ENCODE results near the gene CORO7.

DNA sequence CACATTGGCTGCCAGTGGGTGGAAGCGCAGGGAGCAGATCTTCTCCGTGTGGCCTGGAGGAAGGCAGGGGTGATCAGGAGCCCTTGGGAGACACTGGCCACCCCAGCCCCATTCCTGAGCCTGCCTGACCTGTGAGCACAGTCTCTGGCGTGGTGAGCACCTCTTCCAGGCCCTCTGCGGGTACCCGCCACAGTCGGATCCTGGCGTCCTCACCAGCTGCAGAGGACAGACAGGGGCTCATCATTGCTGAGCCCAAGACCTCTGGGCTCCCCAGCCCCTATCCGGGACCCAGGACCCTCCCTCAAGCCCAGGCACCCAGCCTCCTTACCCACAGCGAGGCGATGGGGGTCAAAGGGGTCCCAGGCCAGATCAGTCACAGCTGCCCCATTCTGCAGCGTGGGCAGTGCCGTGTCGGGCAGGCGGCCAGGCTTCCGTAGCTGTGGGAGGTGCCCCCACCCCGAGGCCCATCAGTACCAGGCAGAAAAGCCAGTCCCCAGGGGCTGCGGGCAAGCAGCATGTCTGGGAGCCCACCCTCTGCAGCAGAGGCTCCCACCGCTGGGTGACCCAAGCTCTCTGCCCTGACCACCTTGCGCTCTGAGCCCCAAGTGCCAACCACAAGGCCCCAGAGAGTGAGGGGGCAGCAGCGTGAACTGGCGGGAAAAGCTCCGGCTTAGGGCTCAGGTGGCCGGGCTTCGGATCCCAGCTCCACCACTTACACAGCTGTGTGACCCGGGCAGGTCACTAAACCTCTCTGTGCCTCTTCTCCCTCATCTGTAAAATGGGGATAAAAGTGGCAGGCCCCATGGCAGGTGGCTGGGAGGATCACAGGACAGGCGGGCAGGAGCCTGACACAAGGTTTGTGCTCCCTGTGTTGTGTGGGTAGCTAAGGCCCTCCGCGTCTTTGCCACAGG lies 55.1 kb downstream of the CORO7 start:
- TF ChIP-seq, protein P1, sequence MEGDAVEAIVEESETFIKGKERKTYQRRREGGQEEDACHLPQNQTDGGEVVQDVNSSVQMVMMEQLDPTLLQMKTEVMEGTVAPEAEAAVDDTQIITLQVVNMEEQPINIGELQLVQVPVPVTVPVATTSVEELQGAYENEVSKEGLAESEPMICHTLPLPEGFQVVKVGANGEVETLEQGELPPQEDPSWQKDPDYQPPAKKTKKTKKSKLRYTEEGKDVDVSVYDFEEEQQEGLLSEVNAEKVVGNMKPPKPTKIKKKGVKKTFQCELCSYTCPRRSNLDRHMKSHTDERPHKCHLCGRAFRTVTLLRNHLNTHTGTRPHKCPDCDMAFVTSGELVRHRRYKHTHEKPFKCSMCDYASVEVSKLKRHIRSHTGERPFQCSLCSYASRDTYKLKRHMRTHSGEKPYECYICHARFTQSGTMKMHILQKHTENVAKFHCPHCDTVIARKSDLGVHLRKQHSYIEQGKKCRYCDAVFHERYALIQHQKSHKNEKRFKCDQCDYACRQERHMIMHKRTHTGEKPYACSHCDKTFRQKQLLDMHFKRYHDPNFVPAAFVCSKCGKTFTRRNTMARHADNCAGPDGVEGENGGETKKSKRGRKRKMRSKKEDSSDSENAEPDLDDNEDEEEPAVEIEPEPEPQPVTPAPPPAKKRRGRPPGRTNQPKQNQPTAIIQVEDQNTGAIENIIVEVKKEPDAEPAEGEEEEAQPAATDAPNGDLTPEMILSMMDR (IDR thresholded peaks at IDR 0.05) = no peak
- TF ChIP-seq POLR2A (IDR thresholded peaks at IDR 0.05) = no peak
- TF ChIP-seq POLR2AphosphoS5 (IDR thresholded peaks at IDR 0.05) = no peak
- TF ChIP-seq EP300 (IDR thresholded peaks at IDR 0.05; ENCODE audit: low read depth) = no peak

All from transverse colon (tissue), 4 donors.